HEK293 (cell line): ENCODE measurements around the gene INPPL1.

Experiments
- HIC1 ChIP-seq: fragments of 450-650 bp; formaldehyde crosslinking; IDR thresholded peaks from 2 replicates; pipeline ENCODE4 v1.5.1; 2016; ENCODE audit warnings: missing biosample characterization, missing genetic modification characterization
- RBAK ChIP-seq: fragments of 450-650 bp; formaldehyde crosslinking; IDR thresholded peaks from 2 replicates; pipeline ENCODE4 v1.5.1; 2016; ENCODE audit warnings: missing biosample characterization, missing genetic modification characterization
- REST ChIP-seq: fragments of 450-650 bp; formaldehyde crosslinking; IDR thresholded peaks from 2 replicates; pipeline ENCODE4 v1.5.1; 2016; ENCODE audit warnings: missing biosample characterization, missing genetic modification characterization
- ZFHX2 ChIP-seq: fragments of 450-650 bp; formaldehyde crosslinking; conservative IDR thresholded peaks from 2 replicates; pipeline ENCODE4 v1.5.1; 2016; ENCODE audit warnings: missing biosample characterization, missing genetic modification characterization
- ZNF555 ChIP-seq: fragments of 450-650 bp; formaldehyde crosslinking; conservative IDR thresholded peaks from 2 replicates; pipeline ENCODE4 v1.5.1; 2017; ENCODE audit warnings: missing biosample characterization, mild to moderate bottlenecking, missing genetic modification characterization, inconsistent platforms
- ZNF704 ChIP-seq: fragments of 450-650 bp; formaldehyde crosslinking; IDR thresholded peaks from 2 replicates; pipeline ENCODE4 v1.5.1; 2016; ENCODE audit warnings: missing biosample characterization, missing genetic modification characterization

GRCh38 chr11:72177656-72178055 is 46.9 kb upstream of the INPPL1 start:
- no peak for TF ChIP-seq ZFHX2
- no peak for TF ChIP-seq ZNF704 (tag by site-specific recombination)
- TF ChIP-seq HIC1 (tag by site-specific recombination), result no peak
- TF ChIP-seq REST (tag by site-specific recombination), result no peak
- TF ChIP-seq ZNF555, result no peak
- TF ChIP-seq RBAK (tag by site-specific recombination), result no peak
